Measurements from ENCODE around the gene GATAD1.

DNA sequence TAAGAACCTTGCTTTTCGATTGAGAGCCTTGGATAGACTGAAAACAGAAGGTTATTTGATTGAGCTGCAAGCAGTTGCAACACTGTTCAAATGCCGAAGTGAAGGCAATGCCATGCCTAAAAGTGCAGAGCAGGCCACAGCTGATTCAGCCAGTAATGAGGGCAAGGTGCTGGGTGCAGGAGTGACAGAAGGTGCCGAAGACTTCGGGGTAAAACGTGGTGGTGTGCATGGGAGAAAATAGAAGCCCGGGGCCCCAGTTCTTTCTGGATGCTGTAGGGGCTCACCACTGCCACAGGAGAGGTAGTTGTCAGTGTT lies 43.6 kb upstream of the GATAD1 start:
- TF ChIP-seq, protein P1, sequence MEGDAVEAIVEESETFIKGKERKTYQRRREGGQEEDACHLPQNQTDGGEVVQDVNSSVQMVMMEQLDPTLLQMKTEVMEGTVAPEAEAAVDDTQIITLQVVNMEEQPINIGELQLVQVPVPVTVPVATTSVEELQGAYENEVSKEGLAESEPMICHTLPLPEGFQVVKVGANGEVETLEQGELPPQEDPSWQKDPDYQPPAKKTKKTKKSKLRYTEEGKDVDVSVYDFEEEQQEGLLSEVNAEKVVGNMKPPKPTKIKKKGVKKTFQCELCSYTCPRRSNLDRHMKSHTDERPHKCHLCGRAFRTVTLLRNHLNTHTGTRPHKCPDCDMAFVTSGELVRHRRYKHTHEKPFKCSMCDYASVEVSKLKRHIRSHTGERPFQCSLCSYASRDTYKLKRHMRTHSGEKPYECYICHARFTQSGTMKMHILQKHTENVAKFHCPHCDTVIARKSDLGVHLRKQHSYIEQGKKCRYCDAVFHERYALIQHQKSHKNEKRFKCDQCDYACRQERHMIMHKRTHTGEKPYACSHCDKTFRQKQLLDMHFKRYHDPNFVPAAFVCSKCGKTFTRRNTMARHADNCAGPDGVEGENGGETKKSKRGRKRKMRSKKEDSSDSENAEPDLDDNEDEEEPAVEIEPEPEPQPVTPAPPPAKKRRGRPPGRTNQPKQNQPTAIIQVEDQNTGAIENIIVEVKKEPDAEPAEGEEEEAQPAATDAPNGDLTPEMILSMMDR (conservative IDR thresholded peaks at IDR 0.05; ENCODE audit: low read length), result no peak
- no peak for TF ChIP-seq EZH2phosphoT487 (IDR thresholded peaks at IDR 0.05; ENCODE audit: borderline replicate concordance)

Measured in Loucy (cell line).